HEK293T (cell line): ENCODE measurements around the gene WDR19.

Experiments used
- CTCF ChIA-PET: fragments of 350-600 bp; formaldehyde crosslinking; extraction: SDS; loops from one replicate; lab custom pipeline; 2021; ENCODE audit warnings: antibody characterized with exemption, inconsistent platforms; lab: Yijun Ruan, JAX
- POLR2A ChIA-PET: fragments of 350-600 bp; formaldehyde crosslinking; extraction: SDS; loops from one replicate; lab custom pipeline; 2020; ENCODE audit warnings: antibody characterized with exemption, inconsistent platforms; lab: Yijun Ruan, JAX
- DNase-seq: peaks from one replicate; pipeline ENCODE4 v3.0.0; 2012; ENCODE audit warnings: mixed read lengths; ENCODE audit errors: extremely low spot score
- ARNT ChIP-seq: fragments of 450-650 bp; IDR thresholded peaks from 2 replicates; pipeline ENCODE4 v1.6.1; 2017; ENCODE audit warnings: mild to moderate bottlenecking
- BHLHE40 ChIP-seq: fragments of 450-650 bp; IDR thresholded peaks from 2 replicates; pipeline ENCODE4 v1.6.1; 2016; ENCODE audit warnings: mild to moderate bottlenecking, moderate library complexity, borderline replicate concordance
- CTBP1 ChIP-seq: fragments of 450-650 bp; IDR thresholded peaks from 2 replicates; pipeline ENCODE4 v1.6.1; 2016; ENCODE audit warnings: borderline replicate concordance
- ELF4 ChIP-seq: fragments of 450-650 bp; IDR thresholded peaks from 2 replicates; pipeline ENCODE4 v1.6.1; 2017; ENCODE audit warnings: antibody characterized with exemption
- FOXA1 ChIP-seq: fragments of 450-650 bp; IDR thresholded peaks from 2 replicates; pipeline ENCODE4 v1.6.1; 2016; ENCODE audit warnings: mild to moderate bottlenecking
- FOXK2 ChIP-seq: fragments of 450-650 bp; IDR thresholded peaks from 2 replicates; pipeline ENCODE4 v1.6.1; 2016; ENCODE audit warnings: mild to moderate bottlenecking
- FOXM1 ChIP-seq: fragments of 450-650 bp; IDR thresholded peaks from 2 replicates; pipeline ENCODE4 v1.6.1; 2017; ENCODE audit warnings: mild to moderate bottlenecking, borderline replicate concordance
- HDGF ChIP-seq: fragments of 450-650 bp; IDR thresholded peaks from 2 replicates; pipeline ENCODE4 v1.6.1; 2017; ENCODE audit warnings: antibody characterized with exemption, borderline replicate concordance
- L3MBTL2 ChIP-seq: fragments of 450-650 bp; conservative IDR thresholded peaks from 2 replicates; pipeline ENCODE4 v1.6.1; 2016; ENCODE audit warnings: mild to moderate bottlenecking
- LEF1 ChIP-seq: fragments of 450-650 bp; IDR thresholded peaks from 2 replicates; pipeline ENCODE4 v1.6.1; 2017; ENCODE audit warnings: mild to moderate bottlenecking, borderline replicate concordance
- NFRKB ChIP-seq: fragments of 450-650 bp; IDR thresholded peaks from 2 replicates; pipeline ENCODE4 v1.6.1; 2016; ENCODE audit warnings: mild to moderate bottlenecking, moderate library complexity
- SP1 ChIP-seq: fragments of 450-650 bp; IDR thresholded peaks from 2 replicates; pipeline ENCODE4 v1.6.1; 2017
- SUZ12 ChIP-seq: fragments of 450-650 bp; IDR thresholded peaks from 2 replicates; pipeline ENCODE4 v1.6.1; 2016; ENCODE audit warnings: mild to moderate bottlenecking
- TARDBP ChIP-seq: fragments of 450-650 bp; IDR thresholded peaks from 2 replicates; pipeline ENCODE4 v1.6.1; 2016
- ZNF384 ChIP-seq: fragments of 450-650 bp; IDR thresholded peaks from 2 replicates; pipeline ENCODE4 v1.6.1; 2016
- TF ChIP-seq, protein P1 (sequence below): fragments of 450-650 bp; IDR thresholded peaks from 2 replicates; pipeline ENCODE4 v1.6.1; 2016

WDR19 gene

DNA sequence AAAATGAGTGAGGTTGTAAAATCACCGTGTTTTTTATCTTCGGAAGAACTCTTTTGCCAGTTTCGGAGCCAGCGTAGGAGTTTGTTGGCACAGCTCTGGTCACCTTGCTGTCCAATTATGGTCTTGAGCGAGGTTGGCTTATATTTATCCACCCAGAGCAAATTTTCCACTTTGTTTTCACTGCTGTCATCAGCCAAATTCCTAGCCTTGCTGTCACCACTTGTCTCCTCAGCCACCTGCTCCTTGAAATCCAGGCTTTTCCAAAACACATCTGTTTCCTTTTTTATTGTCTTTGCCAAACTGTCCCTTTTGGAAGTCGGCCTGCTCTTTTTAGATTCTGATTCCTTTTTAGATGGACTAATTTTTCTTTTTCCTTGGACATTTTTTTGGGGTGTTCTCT lies 126.3 kb downstream of the WDR19 start:
- DNase-seq, result no peak
- TF ChIP-seq FOXA1, result no peak
- no peak for TF ChIP-seq NFRKB
- no peak for TF ChIP-seq BHLHE40
- TF ChIP-seq L3MBTL2, result no peak
- TF ChIP-seq CTBP1, result no peak
- ChIA-PET CTCF (no interaction called here), POLR2A (no interaction called here)

DNA sequence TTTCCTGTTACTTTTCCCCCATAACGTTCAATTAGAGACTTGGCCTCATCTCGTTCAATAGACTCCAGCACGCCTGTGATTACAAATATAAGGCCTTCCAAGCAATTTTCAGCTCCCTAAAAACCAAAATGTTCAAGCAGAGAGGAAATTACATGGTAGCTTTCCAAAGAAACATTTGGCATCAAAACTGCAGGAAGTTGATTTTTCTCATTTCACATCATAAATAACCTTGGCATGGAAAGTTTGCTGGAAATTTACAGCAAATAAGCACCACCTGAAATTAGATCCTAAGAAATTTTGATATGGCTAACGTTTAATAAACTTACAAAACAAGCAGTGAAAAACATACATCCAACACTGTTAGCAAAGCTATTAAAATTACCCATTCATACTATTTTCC lies 130.5 kb downstream of the WDR19 start:
- TF ChIP-seq FOXA1 (no peak), TARDBP (no peak), FOXM1 (no peak), ARNT (no peak), FOXK2 (no peak), HDGF (no peak), CTBP1 (no peak), L3MBTL2 (no peak), NFRKB (no peak), ELF4 (no peak), ZNF384 (no peak), LEF1 (no peak), SP1 (no peak)
- TF ChIP-seq, protein P1, sequence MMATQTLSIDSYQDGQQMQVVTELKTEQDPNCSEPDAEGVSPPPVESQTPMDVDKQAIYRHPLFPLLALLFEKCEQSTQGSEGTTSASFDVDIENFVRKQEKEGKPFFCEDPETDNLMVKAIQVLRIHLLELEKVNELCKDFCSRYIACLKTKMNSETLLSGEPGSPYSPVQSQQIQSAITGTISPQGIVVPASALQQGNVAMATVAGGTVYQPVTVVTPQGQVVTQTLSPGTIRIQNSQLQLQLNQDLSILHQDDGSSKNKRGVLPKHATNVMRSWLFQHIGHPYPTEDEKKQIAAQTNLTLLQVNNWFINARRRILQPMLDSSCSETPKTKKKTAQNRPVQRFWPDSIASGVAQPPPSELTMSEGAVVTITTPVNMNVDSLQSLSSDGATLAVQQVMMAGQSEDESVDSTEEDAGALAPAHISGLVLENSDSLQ, result no peak
- ChIA-PET CTCF (interaction anchor here (0.5 to 0.9 kb wide), 2 partner anchors 19 to 118 kb away, joined by 3 read pairs; no protein-coding TSS in a partner anchor), POLR2A (no interaction called here)
- DNase-seq, result no peak

DNA sequence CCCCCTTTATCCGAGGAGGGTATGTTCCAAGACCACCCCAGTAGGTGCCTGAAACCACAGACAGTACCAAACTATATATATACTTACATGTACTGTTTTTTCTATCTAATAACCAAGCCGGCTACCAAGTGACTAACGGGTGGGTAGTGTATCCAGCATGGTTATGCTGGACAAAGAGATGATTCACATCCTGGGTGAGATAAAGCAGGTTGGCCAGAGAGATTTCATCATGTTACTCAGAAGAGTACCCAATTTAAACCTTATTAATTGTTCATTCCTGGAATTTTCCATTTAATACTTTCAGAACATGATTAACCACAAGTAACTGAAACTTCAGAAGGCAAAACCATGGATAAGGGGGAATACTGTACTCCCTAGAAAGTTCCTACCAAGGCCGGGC lies 137.3 kb downstream of the WDR19 start:
- TF ChIP-seq NFRKB, result no peak
- no peak for TF ChIP-seq SUZ12
- TF ChIP-seq ZNF384, result no peak
- no peak for TF ChIP-seq BHLHE40
- TF ChIP-seq, protein P1, result no peak
- DNase-seq, result no peak
- ChIA-PET CTCF (no interaction called here), POLR2A (no interaction called here)

DNA sequence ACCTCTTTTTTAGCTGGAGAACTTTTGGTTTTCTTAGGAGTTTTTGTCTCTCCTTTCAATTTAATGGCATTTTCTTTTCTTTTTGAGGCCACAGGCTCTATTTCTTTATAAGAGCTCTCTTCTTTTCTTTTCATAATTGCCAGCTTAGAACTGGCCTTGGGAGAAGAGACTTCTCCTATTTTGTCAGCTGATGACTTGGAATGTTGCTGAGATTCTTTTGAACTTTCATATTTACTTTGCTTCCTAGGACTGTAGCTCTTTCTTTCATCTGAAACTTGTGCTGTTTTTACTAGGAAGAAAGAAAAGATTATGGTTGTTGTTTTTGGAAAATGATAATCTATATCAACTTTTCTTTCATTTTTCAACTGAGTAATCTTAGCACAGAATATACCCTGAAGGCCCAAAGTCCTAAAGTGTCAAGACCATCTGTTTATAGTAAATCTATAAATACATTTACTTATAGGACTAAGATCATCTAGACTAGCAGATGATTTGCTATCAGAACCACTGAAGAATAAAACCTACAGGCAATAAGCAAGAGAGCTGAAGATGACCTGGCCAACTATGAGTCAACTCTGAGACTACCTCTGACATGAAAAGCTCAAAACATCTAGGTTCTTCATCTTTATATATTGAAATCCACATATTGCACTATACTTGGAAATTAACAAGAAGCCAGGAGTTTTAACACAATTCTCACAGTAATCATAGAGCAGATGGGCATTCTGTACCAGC lies 138.2 kb downstream of the WDR19 start:
- CTCF ChIA-PET, result interaction anchor here (0.5 kb wide), 1 partner anchor 306 kb away, joined by 3 read pairs; no protein-coding TSS in a partner anchor
- TF ChIP-seq ELF4 (no peak), TARDBP (no peak), ZNF384 (no peak), SP1 (no peak), LEF1 (no peak), HDGF (no peak)
- POLR2A ChIA-PET, result no interaction called here
- DNase-seq, result no peak

DNA sequence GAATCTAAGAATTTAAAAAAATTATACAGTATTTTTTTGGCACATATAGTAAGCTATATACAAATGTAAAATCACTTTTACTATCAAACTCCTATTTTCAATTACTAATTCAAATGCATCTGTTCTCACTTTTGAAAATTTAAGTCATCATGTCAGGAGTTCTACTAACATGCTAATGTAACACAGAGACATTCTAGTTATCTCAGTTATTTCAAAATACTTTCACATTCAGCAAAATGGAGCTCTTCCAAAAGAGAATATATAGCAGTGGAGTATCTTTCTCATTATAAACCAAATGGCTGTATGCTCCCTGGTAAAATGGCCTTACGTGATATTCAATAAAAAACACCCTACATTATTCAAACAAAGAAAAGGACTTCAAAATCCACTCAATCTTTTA lies 141.5 kb downstream of the WDR19 start:
- no peak for TF ChIP-seq FOXK2
- no peak for TF ChIP-seq ELF4
- TF ChIP-seq, protein P1, result no peak
- TF ChIP-seq TARDBP, result no peak
- TF ChIP-seq HDGF, result no peak
- no peak for TF ChIP-seq CTBP1
- no peak for TF ChIP-seq NFRKB
- TF ChIP-seq SP1, result no peak
- TF ChIP-seq BHLHE40, result no peak
- TF ChIP-seq SUZ12, result no peak
- TF ChIP-seq L3MBTL2, result no peak
- TF ChIP-seq LEF1, result no peak
- TF ChIP-seq ZNF384, result no peak
- no peak for TF ChIP-seq ARNT
- no peak for TF ChIP-seq FOXA1
- TF ChIP-seq FOXM1, result no peak
- POLR2A ChIA-PET, result no interaction called here
- no peak for DNase-seq
- CTCF ChIA-PET, result no interaction called here

DNA sequence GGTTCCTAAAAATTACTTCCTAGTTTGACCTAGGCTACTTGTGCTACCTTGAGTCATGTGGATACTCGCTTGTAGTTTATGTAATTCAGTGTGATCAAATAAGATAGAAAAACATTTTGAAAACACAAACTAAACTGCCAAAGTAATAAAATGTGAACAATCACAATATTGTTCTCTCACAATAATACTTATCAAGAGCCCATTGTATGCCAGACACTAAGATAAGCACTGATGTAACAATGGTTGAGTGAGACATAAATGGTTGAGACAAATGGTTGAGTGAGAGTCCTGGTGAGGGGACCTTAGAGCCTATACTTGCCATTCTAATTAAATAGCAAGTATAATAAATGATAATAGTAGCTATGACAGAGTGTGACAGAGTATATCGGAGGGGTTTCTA lies 142.1 kb downstream of the WDR19 start:
- TF ChIP-seq ARNT, result no peak
- no peak for TF ChIP-seq HDGF
- TF ChIP-seq SP1, result no peak
- TF ChIP-seq LEF1, result no peak
- ChIA-PET POLR2A (no interaction called here), CTCF (no interaction called here)
- DNase-seq, result no peak
